Panc1 (cell line): ENCODE measurements around the gene DPH5.

Experiments used
- POLR2AphosphoS5 ChIP-seq: IDR thresholded peaks from 2 replicates; pipeline ENCODE4 v1.6.1; 2012; ENCODE audit warnings: mild to moderate bottlenecking, low read depth, low read length, moderate library complexity
- TF ChIP-seq, protein P1 (sequence below): fragments of 450-650 bp; IDR thresholded peaks from 2 replicates; pipeline ENCODE4 v1.5.1; 2017; ENCODE audit warnings: mild to moderate bottlenecking

DNA sequence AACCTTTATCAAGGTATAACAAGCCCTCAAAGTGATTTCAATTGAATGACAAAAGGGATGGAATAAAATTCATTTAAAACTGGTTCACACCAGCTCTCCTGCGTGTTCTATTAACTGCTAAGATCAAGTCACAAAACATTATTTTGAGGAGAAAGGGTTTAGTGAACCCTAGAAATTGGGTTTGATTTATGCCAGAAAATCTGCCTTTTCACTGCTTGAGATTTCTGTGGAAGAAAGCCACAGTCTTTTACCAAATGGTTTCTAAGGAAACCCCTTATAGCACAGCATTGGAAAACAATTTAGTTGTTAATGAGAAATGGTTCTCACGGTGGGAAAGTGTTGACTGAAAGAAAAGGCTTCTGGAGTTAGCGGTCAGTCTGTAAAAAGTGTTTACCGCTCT is 43.6 kb upstream of the DPH5 start:
- TF ChIP-seq, protein P1, sequence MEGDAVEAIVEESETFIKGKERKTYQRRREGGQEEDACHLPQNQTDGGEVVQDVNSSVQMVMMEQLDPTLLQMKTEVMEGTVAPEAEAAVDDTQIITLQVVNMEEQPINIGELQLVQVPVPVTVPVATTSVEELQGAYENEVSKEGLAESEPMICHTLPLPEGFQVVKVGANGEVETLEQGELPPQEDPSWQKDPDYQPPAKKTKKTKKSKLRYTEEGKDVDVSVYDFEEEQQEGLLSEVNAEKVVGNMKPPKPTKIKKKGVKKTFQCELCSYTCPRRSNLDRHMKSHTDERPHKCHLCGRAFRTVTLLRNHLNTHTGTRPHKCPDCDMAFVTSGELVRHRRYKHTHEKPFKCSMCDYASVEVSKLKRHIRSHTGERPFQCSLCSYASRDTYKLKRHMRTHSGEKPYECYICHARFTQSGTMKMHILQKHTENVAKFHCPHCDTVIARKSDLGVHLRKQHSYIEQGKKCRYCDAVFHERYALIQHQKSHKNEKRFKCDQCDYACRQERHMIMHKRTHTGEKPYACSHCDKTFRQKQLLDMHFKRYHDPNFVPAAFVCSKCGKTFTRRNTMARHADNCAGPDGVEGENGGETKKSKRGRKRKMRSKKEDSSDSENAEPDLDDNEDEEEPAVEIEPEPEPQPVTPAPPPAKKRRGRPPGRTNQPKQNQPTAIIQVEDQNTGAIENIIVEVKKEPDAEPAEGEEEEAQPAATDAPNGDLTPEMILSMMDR, result no peak
- TF ChIP-seq POLR2AphosphoS5, result no peak
